Ramos (cell line): ENCODE measurements around the gene SELL.
"Not testable (repeated sequence)": the region's sequence is repeated elsewhere in the genome, so short reads cannot be mapped to it uniquely, and the experiment has no call there.

Experiments
- in situ Hi-C: fragments of 300-500 bp; cut with MboI; formaldehyde crosslinking; loops from one replicate; pipeline ENCODE4 v1.14.3; 2022; ENCODE audit warnings: low sequenced_read_pairs; ENCODE audit not compliant: unreplicated experiment

SELL gene

GRCh38 chr1:169707912-169708604 is 3.4 kb downstream of the SELL start:
- in situ Hi-C loops: no loop called here

- in situ Hi-C loops: no loop called here
Observed at GRCh38 chr1:169704797-169705196, 6.6 kb downstream of the SELL start.

GRCh38 chr1:169701261-169702005 is 10.0 kb downstream of the SELL start:
- in situ Hi-C loops: no loop called here

GRCh38 chr1:169699707-169700106 is 11.7 kb downstream of the SELL start:
- in situ Hi-C loops: no loop called here

DNA sequence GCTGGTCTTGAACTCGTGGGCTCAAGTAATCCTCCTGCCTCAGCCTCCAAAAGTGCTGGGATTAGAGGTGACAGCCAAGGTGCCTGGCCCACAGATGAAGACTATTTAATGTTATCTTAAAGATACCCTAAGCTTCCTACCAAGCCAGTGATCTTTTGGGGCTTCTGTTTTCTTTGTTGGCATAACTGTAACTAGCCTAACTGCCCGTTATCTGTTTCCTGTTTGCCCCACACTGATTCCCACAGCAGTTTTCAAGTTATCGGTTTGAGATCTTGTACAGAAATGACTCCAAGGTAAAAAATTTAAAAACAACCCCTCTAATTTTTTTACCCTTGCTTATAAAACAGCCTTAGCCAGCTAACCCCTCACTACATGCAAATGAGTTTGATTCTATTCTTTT is 12.4 kb downstream of the SELL start:
- in situ Hi-C loops: no loop called here

- in situ Hi-C loops: no loop called here
Observed at GRCh38 chr1:169697755-169698154, 13.7 kb downstream of the SELL start.

DNA sequence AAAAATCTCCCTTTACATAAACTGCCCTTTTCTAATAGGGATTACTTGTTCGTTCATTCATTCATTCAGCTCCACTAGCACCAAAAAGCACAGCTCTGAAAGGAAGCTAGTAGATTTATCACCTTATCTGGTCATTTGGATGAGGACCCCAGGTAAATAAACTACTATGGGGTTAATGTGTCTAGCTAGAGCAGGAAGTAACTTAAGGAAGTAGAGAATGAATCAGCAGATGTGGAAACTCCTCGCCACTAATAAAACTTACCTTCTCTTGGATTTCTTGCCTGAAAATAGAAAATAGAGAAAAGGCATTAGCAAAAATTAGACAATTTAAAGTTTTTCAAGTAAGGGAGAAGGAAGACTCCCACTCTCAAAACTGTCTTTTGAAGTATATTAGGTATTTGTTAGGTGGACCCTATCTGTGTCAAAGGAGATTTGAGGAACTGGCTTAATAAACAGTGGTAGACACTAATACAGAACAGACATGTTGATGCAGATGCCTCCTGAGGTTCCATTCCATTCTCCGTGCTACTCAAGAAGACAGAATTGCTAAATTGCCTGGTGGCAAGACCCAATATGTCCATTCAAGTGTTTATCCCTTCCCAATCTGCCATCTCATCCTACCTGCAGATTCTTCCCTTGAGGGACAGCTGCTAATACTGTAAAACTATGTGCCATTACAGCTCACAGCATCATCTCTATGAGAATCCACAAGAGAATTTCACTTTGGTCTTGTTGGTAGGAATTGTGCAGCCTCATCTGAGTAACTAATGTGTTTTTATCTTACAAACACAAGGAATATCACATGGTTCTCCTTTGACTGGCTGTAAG is 14.9 kb downstream of the SELL start:
- in situ Hi-C loops: no loop called here

DNA sequence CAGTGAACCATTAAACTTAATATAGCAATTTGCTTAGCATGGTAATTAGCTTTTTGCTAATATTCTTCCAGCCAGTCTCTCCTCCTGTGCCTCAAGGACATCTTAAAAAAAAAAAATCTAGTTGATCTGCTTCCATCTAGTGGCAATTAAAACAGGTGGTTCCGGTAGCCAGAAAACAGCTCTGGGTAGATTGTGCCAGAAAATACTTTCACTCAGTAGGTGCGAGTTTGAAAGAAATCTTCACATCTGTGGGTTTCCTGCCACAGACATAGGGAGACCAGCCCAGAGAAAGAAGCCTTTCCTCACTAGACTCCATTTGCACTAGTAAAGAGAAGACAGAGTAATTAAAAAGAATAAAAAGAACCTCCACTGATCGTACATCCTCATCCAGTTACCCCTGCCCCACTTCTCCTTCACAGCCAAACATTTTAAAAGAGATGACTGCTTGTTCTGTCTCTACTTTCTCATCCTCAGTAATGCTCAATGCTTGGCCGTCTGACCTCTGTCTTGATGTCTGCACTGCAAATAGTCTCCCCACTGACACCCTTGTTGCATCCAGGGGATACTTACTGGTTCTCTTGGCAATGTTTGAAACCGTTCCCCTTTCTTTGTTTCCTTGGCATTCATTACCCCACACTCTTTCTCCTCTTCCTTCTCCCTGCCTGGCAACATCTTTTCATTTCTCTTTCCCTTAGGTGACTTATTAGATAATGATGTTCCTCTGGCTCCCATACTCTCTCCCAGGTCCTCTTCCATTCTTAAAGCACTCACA is 16.9 kb downstream of the SELL start:
- in situ Hi-C loops: no loop called here

DNA sequence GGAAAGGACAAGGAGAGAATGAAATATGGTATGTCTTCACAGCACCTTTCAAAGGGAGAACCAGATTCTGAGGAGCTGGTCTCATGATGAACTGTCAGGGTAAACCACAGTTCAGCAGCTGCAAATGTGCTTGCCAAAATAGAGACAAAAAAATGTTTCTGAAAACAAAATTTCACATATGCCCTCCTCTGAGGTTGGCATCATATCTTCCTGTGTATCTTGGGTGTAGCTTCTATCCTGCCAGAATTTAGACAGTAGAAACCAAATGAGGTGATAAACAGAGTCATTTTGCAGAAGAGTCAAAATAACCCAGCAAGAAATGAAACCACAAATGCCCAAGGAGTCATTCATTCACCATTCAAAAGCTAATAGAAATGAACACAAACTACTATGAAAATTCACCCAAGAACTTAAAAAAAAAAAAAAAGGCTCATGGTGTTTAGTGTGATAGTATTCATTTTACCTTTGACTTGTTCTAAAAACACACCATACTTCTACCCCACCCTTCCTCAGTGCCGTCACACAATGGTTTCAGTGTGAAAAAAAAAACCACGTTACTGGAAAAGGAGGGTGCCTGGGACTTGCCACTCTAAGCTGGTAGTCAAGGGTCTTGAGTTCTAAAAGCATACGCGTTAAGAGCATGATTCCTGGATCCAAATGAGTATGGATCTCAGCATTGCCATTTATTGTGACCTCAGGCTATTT is 18.5 kb downstream of the SELL start:
- in situ Hi-C loops: no loop called here

- in situ Hi-C loops: no loop called here
Observed at GRCh38 chr1:169690489-169690888, 20.9 kb downstream of the SELL start.

GRCh38 chr1:169689395-169689794 is 22.0 kb downstream of the SELL start:
- in situ Hi-C loops: no loop called here

- in situ Hi-C loops: not testable (repeated sequence)
Observed at GRCh38 chr1:169688377-169688776, 23.0 kb downstream of the SELL start.

DNA sequence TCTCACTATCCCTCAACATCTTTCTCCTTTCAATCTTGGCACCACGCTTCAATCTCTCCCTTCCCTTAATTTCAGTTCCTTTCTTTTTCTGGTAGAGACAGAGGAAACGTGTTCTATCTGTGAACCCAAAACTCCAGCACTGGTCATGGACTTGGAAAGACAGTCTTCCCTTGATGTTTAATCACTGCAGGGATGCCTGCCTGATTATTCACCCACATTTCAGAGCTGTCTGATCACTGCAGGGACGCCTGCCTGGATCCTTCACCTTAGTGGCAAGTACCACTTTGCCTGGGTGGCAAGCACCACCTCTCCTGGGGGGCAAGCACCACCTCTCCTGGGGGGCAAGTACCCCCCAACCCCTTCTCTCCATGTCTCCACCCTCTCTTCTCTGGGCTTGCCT is 27.8 kb downstream of the SELL start:
- in situ Hi-C loops: no loop called here

GRCh38 chr1:169683168-169683567 is 28.3 kb downstream of the SELL start:
- in situ Hi-C loops: not testable (repeated sequence)

- in situ Hi-C loops: no loop called here
Observed at GRCh38 chr1:169682071-169682470, 29.3 kb downstream of the SELL start.

DNA sequence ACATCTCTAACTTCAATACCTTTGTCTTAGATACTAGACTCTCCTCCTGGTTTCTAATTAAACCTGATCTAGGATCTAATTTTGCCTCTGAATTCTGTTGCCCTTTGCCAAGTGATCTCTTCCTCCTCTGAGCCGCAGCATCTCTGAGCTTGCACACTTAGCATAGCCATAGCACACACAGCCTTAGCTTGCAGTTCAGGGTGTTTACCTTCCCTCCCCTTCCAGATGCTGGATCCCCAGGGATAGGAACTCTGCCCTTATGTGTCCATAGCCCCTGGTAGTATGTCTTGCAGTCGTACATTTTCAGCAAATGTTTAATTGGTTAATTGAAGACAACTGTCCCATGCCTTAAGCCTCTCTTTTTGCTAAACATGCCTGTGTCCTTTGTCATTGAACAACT is 30.3 kb downstream of the SELL start:
- in situ Hi-C loops: no loop called here

DNA sequence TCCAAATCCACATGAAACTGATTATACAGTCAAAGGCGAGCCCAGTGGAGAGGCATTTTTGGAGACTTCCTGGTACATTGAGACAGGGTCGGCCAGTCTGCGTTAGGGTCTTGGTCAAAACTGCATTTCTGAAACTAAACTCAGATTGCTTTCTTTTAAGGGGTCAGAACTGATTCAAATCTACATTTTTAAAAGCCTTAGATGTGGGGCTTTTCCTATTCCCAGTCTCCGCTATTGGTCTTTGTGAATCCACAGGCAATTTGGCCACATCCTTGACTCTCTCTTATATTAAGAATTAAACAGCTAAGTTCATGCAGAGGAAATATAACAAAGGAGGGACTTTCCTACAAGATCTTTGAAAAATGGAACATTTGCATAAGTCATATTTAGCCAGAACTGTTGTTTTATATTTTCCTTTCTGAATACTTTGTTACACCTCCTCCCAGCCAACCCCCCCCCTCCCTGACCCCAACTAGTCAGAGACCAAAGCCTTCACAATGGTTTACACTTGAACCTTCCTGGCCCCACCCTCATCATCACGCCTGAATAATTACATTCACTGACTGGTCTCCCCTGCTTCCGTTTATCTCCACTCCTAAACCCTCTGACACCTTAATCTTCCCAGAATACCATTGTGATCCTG is 30.9 kb downstream of the SELL start:
- in situ Hi-C loops: no loop called here

DNA sequence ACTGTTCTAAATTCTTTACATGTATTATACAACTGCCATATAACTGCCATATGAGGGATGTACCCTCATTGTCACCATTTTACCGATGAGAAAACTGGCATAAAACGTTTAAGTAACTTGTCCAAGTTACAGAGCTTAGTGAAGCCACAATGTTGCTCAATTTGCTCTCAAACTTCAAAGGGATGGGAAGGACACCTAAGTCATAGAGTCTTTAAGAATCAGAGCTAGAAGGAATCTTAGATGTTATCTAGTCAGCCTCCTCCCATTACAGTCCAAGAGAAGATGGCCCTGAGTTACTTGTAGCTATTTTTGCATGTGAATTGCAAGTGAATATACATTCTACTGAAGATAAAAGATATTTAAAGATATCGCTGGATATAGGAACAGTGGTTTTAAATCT is 31.7 kb downstream of the SELL start:
- in situ Hi-C loops: no loop called here

DNA sequence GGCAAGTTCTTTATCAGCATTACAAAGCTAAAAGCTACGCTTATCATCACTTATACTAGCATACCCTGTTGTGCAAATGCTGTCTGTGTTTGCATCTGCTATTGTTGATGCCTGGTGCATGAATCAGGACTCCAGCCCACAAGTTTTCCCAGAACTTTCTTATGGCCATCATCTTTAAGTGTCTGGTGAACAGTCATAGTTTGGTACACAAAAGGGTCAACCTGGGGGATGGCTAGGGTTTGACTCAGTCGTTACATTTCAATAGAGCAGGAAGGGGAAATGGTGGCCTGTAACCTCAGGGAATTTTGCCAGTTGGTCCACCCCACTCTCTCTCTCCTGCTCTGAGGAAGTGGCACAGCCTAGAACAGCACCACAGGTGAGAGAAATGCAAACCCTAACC is 35.4 kb downstream of the SELL start:
- in situ Hi-C loops: no loop called here
